Fibroblast of lung (primary cell): ENCODE results near the gene EDNRA. TPM values are rescaled to one million over a fixed set of nuclear protein-coding genes. Genes with fewer than 3 reads are reported as not detected.

ENCODE experiments used
- DNase-seq, 2 donors: peaks; one replicate each; pipeline versions ENCODE4 v3.0.0 to v3.0.0-alpha.2; 2010; ENCODE audit warnings: low read depth in 2 of 2
- H2AFZ ChIP-seq: 2 replicates; pipeline ENCODE4 v1.5.1; 2012; ENCODE audit warnings: low read length, control low read depth, inconsistent platforms
- H3K27ac ChIP-seq: 2 replicates; pipeline ENCODE4 v1.5.1; 2011; ENCODE audit warnings: low read length, control low read depth; ENCODE audit not compliant: insufficient read depth
- H3K27me3 ChIP-seq: 2 replicates; pipeline ENCODE4 v1.5.1; 2011; ENCODE audit warnings: mild to moderate bottlenecking, low read length; ENCODE audit not compliant: control insufficient read depth, insufficient read depth
- H3K36me3 ChIP-seq: 2 replicates; pipeline ENCODE4 v1.5.1; 2011; ENCODE audit warnings: low read length; ENCODE audit not compliant: control insufficient read depth, insufficient read depth
- H3K4me1 ChIP-seq: 2 replicates; pipeline ENCODE4 v1.5.1; 2011; ENCODE audit warnings: low read length; ENCODE audit not compliant: control insufficient read depth, insufficient read depth; ENCODE audit errors: extremely low read depth
- H3K4me2 ChIP-seq: 2 replicates; pipeline ENCODE4 v1.5.1; 2011; ENCODE audit warnings: low read length, control low read depth; ENCODE audit not compliant: insufficient read depth; ENCODE audit errors: extremely low read depth
- H3K4me3 ChIP-seq, 4 experiments: fragments of 200-600 bp in 1 of 4; sonication (generic) in 1 of 4; replicated peaks in 1 of 4; 2 replicates each; pipeline ENCODE4 v1.5.1; 2011 to 2016; ENCODE audit warnings: low read length in 4 of 4, low read depth in 3 of 4, mild to moderate bottlenecking in 3 of 4, control low read depth in 2 of 4, inconsistent platforms in 1 of 4, mixed read lengths in 1 of 4; ENCODE audit not compliant: insufficient read depth in 1 of 4; ENCODE audit errors: control extremely low read depth in 1 of 4
- H3K79me2 ChIP-seq: 2 replicates; pipeline ENCODE4 v1.5.1; 2012; ENCODE audit warnings: mild to moderate bottlenecking, low read length, inconsistent platforms; ENCODE audit not compliant: control insufficient read depth, insufficient read depth
- H3K9ac ChIP-seq: 2 replicates; pipeline ENCODE4 v1.5.1; 2011; ENCODE audit warnings: mild to moderate bottlenecking, low read length, control low read depth; ENCODE audit not compliant: insufficient read depth
- H3K9me3 ChIP-seq: 2 replicates; pipeline ENCODE4 v1.5.1; 2012; ENCODE audit warnings: low read depth, low read length; ENCODE audit not compliant: control insufficient read depth, insufficient read depth
- H4K20me1 ChIP-seq: 2 replicates; pipeline ENCODE4 v1.5.1; 2011; ENCODE audit warnings: low read length; ENCODE audit not compliant: control insufficient read depth, insufficient read depth; ENCODE audit errors: extremely low read depth
- CTCF ChIP-seq, 2 donors: IDR thresholded peaks in 1 of 2; conservative IDR thresholded peaks in 1 of 2; 1 replicate in 1 of 2; 2 replicates in 1 of 2; pipeline ENCODE4 v1.5.1; 2011 to 2012; ENCODE audit warnings: low read length in 2 of 2, control low read depth in 1 of 2, inconsistent platforms in 1 of 2, low read depth in 1 of 2, mild to moderate bottlenecking in 1 of 2
- EZH2 ChIP-seq: IDR thresholded peaks from 2 replicates; pipeline ENCODE4 v1.5.1; 2012; ENCODE audit warnings: low read length, control low read depth, mild to moderate bottlenecking; ENCODE audit errors: missing control alignments
- polyA plus RNA-seq, 2 donors: library from polyadenylated mRNA; depleted of rRNA in 1 of 2; stranded (reverse) in 1 of 2; unstranded in 1 of 2; fragments of >200 nt; gene quantifications; 2 replicates each; pipeline ENCODE4 v1.2.1, GENCODE V29; 2011 to 2012; ENCODE audit warnings: missing spikeins in 1 of 2
- total RNA-seq: library from RNA; depleted of rRNA; stranded (reverse); fragments of >200 nt; gene quantifications from 2 replicates; pipeline ENCODE4 v1.2.1, GENCODE V29; 2014

The EDNRA gene
- total and polyA plus RNA-seq, 2 donors (not counting 1 experiment from before 2014, with no cell fraction given) = 2.0 to 9.5 TPM

- H3K79me2 ChIP-seq = no peaks in the 10 kb centered on the region
- no peak overlapping the region for H3K4me2 ChIP-seq
- H2AFZ ChIP-seq = no peak overlapping the region
- no peaks in the 10 kb centered on the region for H3K27me3 ChIP-seq
- no peak overlapping the region for H3K27ac ChIP-seq
- H3K9ac ChIP-seq = no peak overlapping the region
- H3K9me3 ChIP-seq = no peaks in the 10 kb centered on the region
- DNase-seq = no peak
- no peaks in the 10 kb centered on the region for H3K4me1 ChIP-seq
- TF ChIP-seq EZH2 (no peak), CTCF (conservative IDR thresholded peaks at IDR 0.05 in 1 of 2, IDR thresholded peaks at IDR 0.05 in 1 of 2; ENCODE audit: low read depth in 1 of 2, low read length in 2 of 2) (no peak)
- no peaks in the 10 kb centered on the region for H3K36me3 ChIP-seq
- H3K4me3 ChIP-seq = no peak overlapping the region
- H4K20me1 ChIP-seq = no peaks in the 10 kb centered on the region
These were observed 54.2 kb downstream of the EDNRA start for GRCh38 chr4:147535124-147535523.

GRCh38 chr4:147538711-147539110 is 57.8 kb downstream of the EDNRA start:
- Histone ChIP-seq H3K27ac (no peak overlapping the region), H3K4me1 (no peaks in the 10 kb centered on the region), H3K4me2 (no peak overlapping the region), H3K36me3 (no peaks in the 10 kb centered on the region), H3K27me3 (no peaks in the 10 kb centered on the region), H3K9me3 (no peaks in the 10 kb centered on the region), H3K4me3 (no peak overlapping the region), H4K20me1 (no peaks in the 10 kb centered on the region), H3K79me2 (no peaks in the 10 kb centered on the region), H2AFZ (no peak overlapping the region), H3K9ac (no peak overlapping the region)
- TF ChIP-seq EZH2 (no peak), CTCF (conservative IDR thresholded peaks at IDR 0.05 in 1 of 2, IDR thresholded peaks at IDR 0.05 in 1 of 2; ENCODE audit: low read depth in 1 of 2, low read length in 2 of 2) (no peak)
- DNase-seq = no peak

- H4K20me1 ChIP-seq = no peaks in the 10 kb centered on the region
- H3K4me1 ChIP-seq = no peaks in the 10 kb centered on the region
- no peaks in the 10 kb centered on the region for H3K27me3 ChIP-seq
- H3K27ac ChIP-seq = no peak overlapping the region
- no peaks in the 10 kb centered on the region for H3K79me2 ChIP-seq
- no peaks in the 10 kb centered on the region for H3K36me3 ChIP-seq
- no peak overlapping the region for H3K9ac ChIP-seq
- TF ChIP-seq EZH2 = no peak
- TF ChIP-seq CTCF (conservative IDR thresholded peaks at IDR 0.05 in 1 of 2, IDR thresholded peaks at IDR 0.05 in 1 of 2; ENCODE audit: low read depth in 1 of 2, low read length in 2 of 2) = no peak
- no peak overlapping the region for H3K4me2 ChIP-seq
- H3K9me3 ChIP-seq = no peaks in the 10 kb centered on the region
- no peak overlapping the region for H3K4me3 ChIP-seq
- DNase-seq = no peak
- no peak overlapping the region for H2AFZ ChIP-seq
These were observed 59.1 kb downstream of the EDNRA start for GRCh38 chr4:147539959-147540358.
